LNCaP clone FGC (cell line): Measurements from ENCODE around the gene PTOV1.

Experiments used
- DNase-seq: peaks from one replicate; pipeline ENCODE4 v3.0.0-alpha.2; 2011; ENCODE audit warnings: low read depth
- H3K4me3 ChIP-seq: 2 replicates; pipeline ENCODE4 v1.5.1; 2011; ENCODE audit warnings: mild to moderate bottlenecking, low read depth, low read length, control low read depth
- TF ChIP-seq, protein P1 (sequence below): IDR thresholded peaks from 2 replicates; pipeline ENCODE4 v1.5.1; 2012; ENCODE audit warnings: mild to moderate bottlenecking; ENCODE audit not compliant: control insufficient read depth, insufficient read depth; ENCODE audit errors: extremely low read depth

Gene PTOV1

DNA sequence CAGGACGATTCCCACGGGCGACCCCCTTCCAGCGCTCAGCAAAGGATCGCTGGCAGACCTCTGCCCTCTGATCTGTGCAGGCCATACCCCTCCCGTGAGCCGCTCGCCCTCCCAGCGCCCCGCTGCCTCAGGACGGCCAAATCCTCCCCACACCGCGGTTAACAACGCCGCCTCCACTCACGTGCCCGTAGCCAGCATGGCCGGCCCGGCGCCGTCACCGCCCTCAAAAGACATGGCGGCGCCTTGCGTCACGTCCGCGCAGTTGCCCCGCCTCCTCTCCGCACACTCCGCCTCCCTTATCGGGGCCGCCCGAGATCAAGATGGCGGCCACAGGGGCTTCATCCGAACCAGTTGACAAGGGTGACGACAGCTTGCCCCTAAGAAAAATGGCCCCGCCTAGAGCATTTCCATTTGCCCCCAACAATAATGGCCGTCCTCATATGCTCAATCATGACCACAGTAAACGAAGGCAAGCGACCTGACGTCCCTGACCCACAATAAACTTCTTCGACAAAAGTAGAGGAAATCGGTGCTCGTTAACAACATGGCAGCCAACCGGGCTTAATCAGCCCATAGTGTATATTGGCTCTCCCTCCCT, 25.6 kb downstream of the PTOV1 start:
- peak; percentile 98 for DNase-seq
- TF ChIP-seq, protein P1, sequence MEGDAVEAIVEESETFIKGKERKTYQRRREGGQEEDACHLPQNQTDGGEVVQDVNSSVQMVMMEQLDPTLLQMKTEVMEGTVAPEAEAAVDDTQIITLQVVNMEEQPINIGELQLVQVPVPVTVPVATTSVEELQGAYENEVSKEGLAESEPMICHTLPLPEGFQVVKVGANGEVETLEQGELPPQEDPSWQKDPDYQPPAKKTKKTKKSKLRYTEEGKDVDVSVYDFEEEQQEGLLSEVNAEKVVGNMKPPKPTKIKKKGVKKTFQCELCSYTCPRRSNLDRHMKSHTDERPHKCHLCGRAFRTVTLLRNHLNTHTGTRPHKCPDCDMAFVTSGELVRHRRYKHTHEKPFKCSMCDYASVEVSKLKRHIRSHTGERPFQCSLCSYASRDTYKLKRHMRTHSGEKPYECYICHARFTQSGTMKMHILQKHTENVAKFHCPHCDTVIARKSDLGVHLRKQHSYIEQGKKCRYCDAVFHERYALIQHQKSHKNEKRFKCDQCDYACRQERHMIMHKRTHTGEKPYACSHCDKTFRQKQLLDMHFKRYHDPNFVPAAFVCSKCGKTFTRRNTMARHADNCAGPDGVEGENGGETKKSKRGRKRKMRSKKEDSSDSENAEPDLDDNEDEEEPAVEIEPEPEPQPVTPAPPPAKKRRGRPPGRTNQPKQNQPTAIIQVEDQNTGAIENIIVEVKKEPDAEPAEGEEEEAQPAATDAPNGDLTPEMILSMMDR, result no peak
- peak overlapping the region; percentile 85 for H3K4me3 ChIP-seq

- TF ChIP-seq, protein P1, result no peak
- peak; percentile 100 for DNase-seq
- H3K4me3 ChIP-seq, result peak within 1 kb of the TSS; percentile 85
Observed at GRCh38 chr19:49877020-49877878, 26.3 kb downstream of the PTOV1 start, which contains the start of the genes AKT1S1 and TBC1D17. AKT1S1 (minus strand) TSS chr19:49877355; CDS start chr19:49873295, 4,060 bp downstream. TBC1D17 (plus strand) TSS chr19:49877702; CDS start chr19:49877724, 22 bp downstream.

DNA sequence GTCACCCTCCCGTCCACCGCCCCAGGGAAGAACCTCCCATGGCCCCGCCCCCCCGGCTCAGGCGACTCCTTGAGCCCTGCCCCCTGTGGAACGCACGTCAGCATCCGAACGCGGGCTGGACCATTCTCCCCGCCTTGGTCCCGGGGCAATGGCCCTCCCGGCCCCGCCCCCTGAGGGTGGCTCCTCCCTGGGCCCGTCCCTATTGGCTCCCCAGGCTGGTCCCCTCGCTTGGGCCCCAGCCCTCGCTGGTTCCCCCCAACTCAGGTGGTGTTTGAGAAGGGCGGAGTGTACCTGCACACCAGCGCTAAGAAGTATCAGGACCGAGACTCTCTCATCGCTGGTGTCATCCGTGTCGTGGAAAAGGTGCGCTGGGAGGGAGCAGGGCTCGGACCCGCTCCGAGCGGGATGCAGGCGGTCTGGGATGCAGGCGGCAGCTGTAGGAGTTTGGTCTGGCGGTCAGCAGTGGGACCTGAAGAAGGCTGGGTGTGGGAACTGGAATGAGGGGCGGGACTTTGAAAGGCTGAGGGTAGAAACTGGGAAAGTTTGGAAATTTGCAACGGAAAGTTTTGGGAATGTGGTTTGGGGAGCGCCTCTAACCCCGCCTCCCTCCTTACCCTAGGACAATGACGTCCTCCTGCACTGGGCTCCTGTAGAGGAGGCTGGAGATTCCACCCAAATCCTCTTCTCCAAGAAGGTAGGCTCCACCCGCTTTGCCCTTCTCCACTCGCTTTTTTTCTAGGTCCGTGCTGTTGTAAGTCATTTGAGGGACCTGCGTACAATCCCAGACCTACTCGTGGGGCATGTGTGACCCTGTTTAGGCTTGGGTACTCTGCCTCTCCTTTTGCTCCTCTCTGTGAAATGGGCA, 27.2 kb downstream of the PTOV1 start:
- DNase-seq, result peak; percentile 90
- TF ChIP-seq, protein P1, result no peak
- peak overlapping the region; percentile 85 for H3K4me3 ChIP-seq

GRCh38 chr19:49878744-49879070, 27.7 kb downstream of the PTOV1 start:
- peak overlapping the region; percentile 85 for H3K4me3 ChIP-seq
- DNase-seq, result no peak
- TF ChIP-seq, protein P1, result no peak

DNA sequence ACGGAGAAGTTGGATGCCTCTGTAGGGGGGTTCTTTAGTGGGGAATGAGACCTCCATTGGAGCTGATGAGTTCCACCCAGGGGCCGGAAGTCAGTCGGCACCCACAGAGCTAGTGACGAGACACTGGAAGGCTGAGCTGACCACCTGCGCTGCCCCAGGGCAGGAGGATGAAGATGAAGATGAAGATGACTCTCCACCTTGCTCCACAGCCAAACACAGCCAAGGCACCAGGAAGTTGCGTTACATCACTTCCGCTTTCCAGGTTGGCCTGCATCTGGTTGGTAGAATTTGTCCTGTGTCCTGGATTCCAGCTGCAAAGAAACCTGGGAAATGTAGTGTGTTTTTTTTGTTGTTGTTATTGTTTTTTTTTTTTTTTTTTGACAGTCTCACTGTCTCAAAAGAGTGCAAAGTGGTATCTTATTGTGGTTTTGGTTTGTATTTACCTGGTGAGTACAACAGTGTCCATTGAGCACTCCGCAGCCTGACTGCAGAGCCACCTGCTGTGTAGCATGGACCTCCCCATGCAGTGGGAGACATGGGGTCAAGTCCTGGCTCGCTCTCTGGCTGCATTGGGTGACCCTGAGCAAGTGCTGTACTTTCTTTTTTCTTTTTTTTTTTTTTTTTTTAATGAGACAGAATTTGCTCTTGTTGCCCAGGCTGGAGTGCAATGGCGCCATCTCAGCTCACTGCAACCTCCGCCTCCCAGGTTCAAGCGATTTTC, 28.4 kb downstream of the PTOV1 start:
- peak overlapping the region; percentile 85 for H3K4me3 ChIP-seq
- DNase-seq, result no peak
- TF ChIP-seq, protein P1, result no peak
